Measurements from ENCODE around the gene DDX39B. TPM values are rescaled to one million over a fixed set of nuclear protein-coding genes. Genes with fewer than 3 reads are reported as not detected.

DDX39B gene
- total RNA-seq, 1 experiment from 2014 or later: 813 TPM

- TF ChIP-seq, protein P1, sequence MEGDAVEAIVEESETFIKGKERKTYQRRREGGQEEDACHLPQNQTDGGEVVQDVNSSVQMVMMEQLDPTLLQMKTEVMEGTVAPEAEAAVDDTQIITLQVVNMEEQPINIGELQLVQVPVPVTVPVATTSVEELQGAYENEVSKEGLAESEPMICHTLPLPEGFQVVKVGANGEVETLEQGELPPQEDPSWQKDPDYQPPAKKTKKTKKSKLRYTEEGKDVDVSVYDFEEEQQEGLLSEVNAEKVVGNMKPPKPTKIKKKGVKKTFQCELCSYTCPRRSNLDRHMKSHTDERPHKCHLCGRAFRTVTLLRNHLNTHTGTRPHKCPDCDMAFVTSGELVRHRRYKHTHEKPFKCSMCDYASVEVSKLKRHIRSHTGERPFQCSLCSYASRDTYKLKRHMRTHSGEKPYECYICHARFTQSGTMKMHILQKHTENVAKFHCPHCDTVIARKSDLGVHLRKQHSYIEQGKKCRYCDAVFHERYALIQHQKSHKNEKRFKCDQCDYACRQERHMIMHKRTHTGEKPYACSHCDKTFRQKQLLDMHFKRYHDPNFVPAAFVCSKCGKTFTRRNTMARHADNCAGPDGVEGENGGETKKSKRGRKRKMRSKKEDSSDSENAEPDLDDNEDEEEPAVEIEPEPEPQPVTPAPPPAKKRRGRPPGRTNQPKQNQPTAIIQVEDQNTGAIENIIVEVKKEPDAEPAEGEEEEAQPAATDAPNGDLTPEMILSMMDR (conservative IDR thresholded peaks at IDR 0.05): no peak
- no peak overlapping the region for H3K4me3 Mint-ChIP-seq
Measured at GRCh38 chr6:31525553-31525931, 16.3 kb downstream of the DDX39B start.

More at GRCh38 chr6:31525553-31525931, 16.3 kb downstream of the DDX39B start:
- Mint-ChIP-seq H3K9me3 (no peaks in the 10 kb centered on the region; a peak in 1 of 5 replicates), H3K27me3 (ENCODE audit: low read depth) (peaks cover 11% of the 10 kb centered on the region), H3K36me3 (ENCODE audit: insufficient read depth in 1 of 3, low read depth in 3 of 3) (peaks cover 9 to 12% (median 9%) of the 10 kb centered on the region in 3 experiments; a peak in 6 of 7 replicates), H3K27ac (no peak overlapping the region; a peak in 1 of 7 replicates), H3K4me1 (peaks cover 15 to 16% of the 10 kb centered on the region in 2 experiments)
- H3K27ac ChIP-seq (ENCODE audit: insufficient read length, low read depth, low read length): no peak overlapping the region
- H3K9ac ChIP-seq (ENCODE audit: extremely low read depth, insufficient read length, low read length): no peak overlapping the region
- no peak overlapping the region for H2BK5ac ChIP-seq (ENCODE audit: insufficient read length, low read length)
- no peak overlapping the region for H4K5ac ChIP-seq (ENCODE audit: insufficient read length, low read depth, low read length)
- no peaks in the 10 kb centered on the region for H3K27me3 ChIP-seq (ENCODE audit: insufficient read depth, low read length)
- no CpG with 5 or more reads among the region's 8 CpGs for WGBS (ENCODE audit: extremely low coverage, insufficient read length, low lambda C conversion rate)
- DNase-seq: no peak
- H2BK15ac ChIP-seq (ENCODE audit: low read depth, low read length): no peak overlapping the region
- no peak overlapping the region for H2BK12ac ChIP-seq (ENCODE audit: insufficient read length, low read depth, low read length)
- no peaks in the 10 kb centered on the region for H3K9me3 ChIP-seq (ENCODE audit: control insufficient read depth, low read depth, low read length)
- no peak overlapping the region for H3K56ac ChIP-seq (ENCODE audit: insufficient read length, low read depth, low read length)
- no peak overlapping the region for H3K4me2 ChIP-seq (ENCODE audit: insufficient read depth, insufficient read length, low read length)
- no peaks in the 10 kb centered on the region for H3K79me1 ChIP-seq (ENCODE audit: insufficient read depth, low read depth, low read length, poor library complexity, severe bottlenecking)
- no peak overlapping the region for H2AK5ac ChIP-seq (ENCODE audit: insufficient read length, low read length)
- H2BK120ac ChIP-seq (ENCODE audit: low read depth, low read length, poor library complexity, severe bottlenecking): no peak overlapping the region
- H3T11ph ChIP-seq (ENCODE audit: low read length): no peak overlapping the region
- H2AFZ ChIP-seq (ENCODE audit: low read length): no peak overlapping the region
- no peak overlapping the region for H2BK20ac ChIP-seq (ENCODE audit: low read depth, low read length, poor library complexity, severe bottlenecking)
- no peaks in the 10 kb centered on the region for H4K20me1 ChIP-seq (ENCODE audit: control insufficient read depth, insufficient read depth, insufficient read length)
- no peak overlapping the region for H4K8ac ChIP-seq (replicated peaks; ENCODE audit: insufficient read length, low read depth, low read length)
- H3K79me2 ChIP-seq (ENCODE audit: insufficient read depth, low read length): no peaks in the 10 kb centered on the region
- H3K4me1 ChIP-seq (ENCODE audit: insufficient read depth, low read length): no peaks in the 10 kb centered on the region; the same call in 1 of the 2 replicates
- H3K18ac ChIP-seq (ENCODE audit: insufficient read length, low read depth, low read length): no peak overlapping the region
- no peak overlapping the region for H4K91ac ChIP-seq (ENCODE audit: insufficient read length, low read depth, low read length)
- H3K14ac ChIP-seq (ENCODE audit: insufficient read depth, low read length): no peak overlapping the region
- H3K23me2 ChIP-seq (ENCODE audit: insufficient read length, low read depth, low read length, poor library complexity, severe bottlenecking): no peaks in the 10 kb centered on the region
- no peak overlapping the region for H3K23ac ChIP-seq (ENCODE audit: insufficient read length, low read depth, low read length)
- no peak overlapping the region for H3K4ac ChIP-seq (ENCODE audit: low read depth, low read length)
